Transverse colon (tissue), 3 donors: ENCODE data around the gene KLHDC1.

Experiments
- CTCF ChIP-seq, 5 experiments: fragments of 200-600 bp in 3 of 5; fragments of 450-650 bp in 2 of 5; sonication (generic) in 3 of 5; IDR thresholded peaks; 1 replicate in 2 of 5; 2 replicates in 3 of 5; pipeline ENCODE4 v1.5.1; 2016 to 2017; ENCODE audit warnings: antibody characterized with exemption in 5 of 5, inconsistent platforms in 3 of 5, mild to moderate bottlenecking in 2 of 5, moderate library complexity in 1 of 5
- POLR2A ChIP-seq: fragments of 450-650 bp; IDR thresholded peaks from one replicate; pipeline ENCODE4 v1.6.1; 2016; ENCODE audit warnings: antibody characterized with exemption, mild to moderate bottlenecking, moderate library complexity

GRCh38 chr14:49732896-49733295 lies 40.0 kb downstream of the KLHDC1 start:
- no peak for TF ChIP-seq CTCF (IDR thresholded peaks at IDR 0.05)
- TF ChIP-seq POLR2A = no peak
